HG02981 (cell line): ENCODE results near the gene AIFM1.
"Not testable (repeated sequence)": the region's sequence is repeated elsewhere in the genome, so short reads cannot be mapped to it uniquely, and the experiment has no call there.

Experiments used
- ATAC-seq: cut with Tn5 transposase; IDR thresholded peaks from one replicate; pipeline ENCODE4 v1.9.1; 2021; ENCODE audit warnings: mild to moderate bottlenecking, moderate library complexity; ENCODE audit not compliant: unreplicated experiment

The AIFM1 gene

GRCh38 chrX:130120746-130121504 is 44.7 kb downstream of the AIFM1 start:
- peak; percentile 64 for ATAC-seq

GRCh38 chrX:130120321-130120731 is 45.3 kb downstream of the AIFM1 start:
- ATAC-seq = peak; percentile 26

GRCh38 chrX:130119312-130119898 is 46.2 kb downstream of the AIFM1 start:
- no peak for ATAC-seq

GRCh38 chrX:130118441-130119311 is 47.0 kb downstream of the AIFM1 start:
- ATAC-seq = no peak

- no peak for ATAC-seq
Measured at GRCh38 chrX:130117166-130117565, 48.5 kb downstream of the AIFM1 start.

- not testable (repeated sequence) for ATAC-seq
Measured at GRCh38 chrX:130115119-130115885, 50.3 kb downstream of the AIFM1 start.

- no peak for ATAC-seq
Measured at GRCh38 chrX:130114141-130114588, 51.5 kb downstream of the AIFM1 start.

- no peak for ATAC-seq
Measured at GRCh38 chrX:130111220-130112154, 54.2 kb downstream of the AIFM1 start.

GRCh38 chrX:130110379-130111219 is 55.0 kb downstream of the AIFM1 start, which contains the start of gene ELF4:
Gene ELF4, minus strand, starts transcription at chrX:130110497. Its CDS starts 29,167 bp downstream, at chrX:130081330.
- ATAC-seq = no peak

- ATAC-seq = no peak
Measured at GRCh38 chrX:130109429-130110378, 55.9 kb downstream of the AIFM1 start.

GRCh38 chrX:130108647-130109428 is 56.8 kb downstream of the AIFM1 start:
- ATAC-seq = peak; percentile 67

GRCh38 chrX:130106071-130106470 is 59.6 kb downstream of the AIFM1 start:
- no peak for ATAC-seq

GRCh38 chrX:130105244-130105643 is 60.4 kb downstream of the AIFM1 start:
- no peak for ATAC-seq

- ATAC-seq = no peak
Measured at GRCh38 chrX:130103605-130104004, 62.0 kb downstream of the AIFM1 start.

- ATAC-seq = no peak
Measured at GRCh38 chrX:130100180-130100579, 65.5 kb downstream of the AIFM1 start.

GRCh38 chrX:130098210-130098552 is 67.5 kb downstream of the AIFM1 start:
- ATAC-seq = no peak
